PC-3 (cell line): ENCODE results near the gene DSC2. TPM values are rescaled to one million over a fixed set of nuclear protein-coding genes. Genes with fewer than 3 reads are reported as not detected.

Experiments used
- ATAC-seq: fragments of 200-7000 bp; cut with Tn5 transposase; 2 replicates; pipeline ENCODE4 v1.9.1; 2020; ENCODE audit warnings: mild to moderate bottlenecking, moderate library complexity
- BruUV-seq: library from RNA; stranded (reverse); fragments of 400-500 nt; replicated peaks from 2 replicates; lab custom pipeline; 2021; lab: Mats Ljungman, UMichigan
- CTCF ChIA-PET: fragments of 300-600 bp; sonication (Branson Sonifier 250); formaldehyde crosslinking; loops from one replicate; lab custom pipeline; 2022; ENCODE audit warnings: antibody characterized with exemption; lab: Charles Lee
- POLR2A ChIA-PET: fragments of 300-600 bp; sonication (Branson Sonifier 250); formaldehyde crosslinking; loops from one replicate; lab custom pipeline; 2022; ENCODE audit warnings: antibody characterized with exemption; ENCODE audit not compliant: unreplicated experiment; lab: Charles Lee
- DNase-seq: peaks from one replicate; pipeline ENCODE4 v3.0.0-alpha.2; 2015
- H2AFZ ChIP-seq: fragments of 300-600 bp; sonication (generic); 2 replicates; pipeline ENCODE4 v1.6.0; 2016; ENCODE audit warnings: antibody characterized with exemption, low read length
- H3F3A ChIP-seq: fragments of 300-600 bp; sonication (generic); one replicate; pipeline ENCODE4 v1.6.0; 2017; ENCODE audit warnings: antibody characterized with exemption, low read length, control low read depth, mild to moderate bottlenecking; ENCODE audit not compliant: unreplicated experiment
- H3K27ac ChIP-seq: fragments of 300-600 bp; sonication (generic); 2 replicates; pipeline ENCODE4 v1.5.1; 2016; ENCODE audit warnings: mild to moderate bottlenecking, low read length
- H3K27me3 ChIP-seq: fragments of 300-600 bp; sonication (generic); 2 replicates; pipeline ENCODE4 v1.6.1; 2016; ENCODE audit warnings: low read length, mixed read lengths
- H3K36me3 ChIP-seq: fragments of 300-600 bp; sonication (generic); 2 replicates; pipeline ENCODE4 v1.6.1; 2016; ENCODE audit warnings: low read depth, mixed run types, low read length, mixed read lengths
- H3K4me1 ChIP-seq: fragments of 300-600 bp; sonication (generic); 2 replicates; pipeline ENCODE4 v1.5.1; 2016; ENCODE audit warnings: low read length; ENCODE audit not compliant: insufficient read depth
- H3K4me2 ChIP-seq: fragments of 300-600 bp; sonication (generic); 2 replicates; pipeline ENCODE4 v1.6.0; 2016; ENCODE audit warnings: low read length
- H3K4me3 ChIP-seq: fragments of 300-600 bp; sonication (generic); 2 replicates; pipeline ENCODE4 v1.5.1; 2016; ENCODE audit warnings: mild to moderate bottlenecking, low read length, mixed read lengths
- H3K79me2 ChIP-seq: fragments of 300-600 bp; sonication (generic); 2 replicates; pipeline ENCODE4 v1.6.1; 2017; ENCODE audit warnings: low read length, mixed read lengths
- H3K9ac ChIP-seq: fragments of 300-600 bp; sonication (generic); 2 replicates; pipeline ENCODE4 v1.6.0; 2016; ENCODE audit warnings: mild to moderate bottlenecking, low read length
- H3K9me2 ChIP-seq: fragments of 300-600 bp; sonication (generic); replicated peaks from 2 replicates; pipeline ENCODE4 v1.6.1; 2016; ENCODE audit warnings: mixed run types, low read length, mixed read lengths
- H3K9me3 ChIP-seq: fragments of 300-600 bp; sonication (generic); 2 replicates; pipeline ENCODE4 v1.6.1; 2016; ENCODE audit warnings: low read length, mixed read lengths
- H4K20me1 ChIP-seq: fragments of 300-600 bp; sonication (generic); 2 replicates; pipeline ENCODE4 v1.6.1; 2016; ENCODE audit warnings: low read length, mixed read lengths
- EZH2 ChIP-seq: fragments of 300-600 bp; sonication (generic); IDR thresholded peaks from one replicate; pipeline ENCODE4 v1.6.1; 2017; ENCODE audit warnings: antibody characterized with exemption, mild to moderate bottlenecking, low read length; ENCODE audit not compliant: unreplicated experiment
- EZH2phosphoT487 ChIP-seq: fragments of 300-600 bp; sonication (generic); IDR thresholded peaks from 2 replicates; pipeline ENCODE4 v1.6.1; 2018; ENCODE audit warnings: mild to moderate bottlenecking, antibody characterized with exemption, low read length, borderline replicate concordance
- intact Hi-C: fragments of 100-400 bp; cut with micrococcal nuclease; formaldehyde crosslinking; loops from 2 replicates; pipeline ENCODE4 v1.9.0; 2023
- total RNA-seq: library from RNA; depleted of rRNA; stranded (reverse); fragments of >200 nt; gene quantifications from 2 replicates; pipeline ENCODE4 v1.2.3, GENCODE V29; 2014
- TF ChIP-seq, protein P1 (sequence below): fragments of 300-600 bp; sonication (generic); conservative IDR thresholded peaks from 2 replicates; pipeline ENCODE4 v1.5.1; 2017; ENCODE audit warnings: antibody characterized with exemption, low read depth, mild to moderate bottlenecking, low read length

DSC2 gene
- total RNA-seq, 1 experiment from 2014 or later: 4.8 TPM

DNA sequence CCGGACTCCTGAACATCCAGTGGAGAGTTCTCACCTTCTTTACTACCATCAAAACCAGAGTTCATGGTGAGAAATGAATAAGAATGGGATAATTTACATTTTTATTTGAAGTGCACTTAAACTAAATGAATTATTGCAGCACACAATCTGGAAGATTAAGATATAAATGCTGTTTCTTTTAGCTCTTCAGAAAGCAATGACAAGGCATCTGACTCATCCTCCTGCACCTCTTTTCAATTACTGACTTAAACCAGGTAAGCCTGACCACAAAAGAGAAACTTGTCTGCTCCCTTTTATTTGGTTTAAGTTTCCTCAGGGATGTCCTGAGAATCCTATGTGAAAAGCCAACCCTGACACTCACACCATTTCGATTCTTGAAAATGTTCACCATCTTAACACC lies 720 bp upstream of the DSC2 start:
- Histone ChIP-seq H3K9me2 (no peaks in the 10 kb centered on the region), H3K9ac (peak overlapping the region; percentile 80; the same call in 1 of the 2 replicates), H3K79me2 (peaks cover 14% of the 10 kb centered on the region), H3K4me2 (peak overlapping the region; percentile 86), H3K9me3 (no peaks in the 10 kb centered on the region), H3K4me1 (peaks cover 65% of the 10 kb centered on the region), H4K20me1 (no peaks in the 10 kb centered on the region), H3K27ac (peak overlapping the region; percentile 86), H2AFZ (no peak overlapping the region), H3K4me3 (peak overlapping the region; percentile 72), H3F3A (no peaks in the 10 kb centered on the region), H3K27me3 (no peaks in the 10 kb centered on the region), H3K36me3 (no peaks in the 10 kb centered on the region)
- TF ChIP-seq, protein P1, sequence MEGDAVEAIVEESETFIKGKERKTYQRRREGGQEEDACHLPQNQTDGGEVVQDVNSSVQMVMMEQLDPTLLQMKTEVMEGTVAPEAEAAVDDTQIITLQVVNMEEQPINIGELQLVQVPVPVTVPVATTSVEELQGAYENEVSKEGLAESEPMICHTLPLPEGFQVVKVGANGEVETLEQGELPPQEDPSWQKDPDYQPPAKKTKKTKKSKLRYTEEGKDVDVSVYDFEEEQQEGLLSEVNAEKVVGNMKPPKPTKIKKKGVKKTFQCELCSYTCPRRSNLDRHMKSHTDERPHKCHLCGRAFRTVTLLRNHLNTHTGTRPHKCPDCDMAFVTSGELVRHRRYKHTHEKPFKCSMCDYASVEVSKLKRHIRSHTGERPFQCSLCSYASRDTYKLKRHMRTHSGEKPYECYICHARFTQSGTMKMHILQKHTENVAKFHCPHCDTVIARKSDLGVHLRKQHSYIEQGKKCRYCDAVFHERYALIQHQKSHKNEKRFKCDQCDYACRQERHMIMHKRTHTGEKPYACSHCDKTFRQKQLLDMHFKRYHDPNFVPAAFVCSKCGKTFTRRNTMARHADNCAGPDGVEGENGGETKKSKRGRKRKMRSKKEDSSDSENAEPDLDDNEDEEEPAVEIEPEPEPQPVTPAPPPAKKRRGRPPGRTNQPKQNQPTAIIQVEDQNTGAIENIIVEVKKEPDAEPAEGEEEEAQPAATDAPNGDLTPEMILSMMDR: no peak
- TF ChIP-seq EZH2 (no peak), EZH2phosphoT487 (no peak)
- BruUV-seq: no TSS peak
- ChIA-PET CTCF (interaction anchor here (0.6 kb wide), 1 partner anchor 62 kb away, joined by 3 read pairs; no protein-coding TSS in a partner anchor), POLR2A (no interaction called here)
- intact Hi-C loops: loop anchor here (2.0 kb wide), 2 partner anchors 96 to 104 kb away; no protein-coding TSS in a partner anchor
- no peak; the same call in 1 of the 2 replicates for ATAC-seq
- peak; percentile 45 for DNase-seq

DNA sequence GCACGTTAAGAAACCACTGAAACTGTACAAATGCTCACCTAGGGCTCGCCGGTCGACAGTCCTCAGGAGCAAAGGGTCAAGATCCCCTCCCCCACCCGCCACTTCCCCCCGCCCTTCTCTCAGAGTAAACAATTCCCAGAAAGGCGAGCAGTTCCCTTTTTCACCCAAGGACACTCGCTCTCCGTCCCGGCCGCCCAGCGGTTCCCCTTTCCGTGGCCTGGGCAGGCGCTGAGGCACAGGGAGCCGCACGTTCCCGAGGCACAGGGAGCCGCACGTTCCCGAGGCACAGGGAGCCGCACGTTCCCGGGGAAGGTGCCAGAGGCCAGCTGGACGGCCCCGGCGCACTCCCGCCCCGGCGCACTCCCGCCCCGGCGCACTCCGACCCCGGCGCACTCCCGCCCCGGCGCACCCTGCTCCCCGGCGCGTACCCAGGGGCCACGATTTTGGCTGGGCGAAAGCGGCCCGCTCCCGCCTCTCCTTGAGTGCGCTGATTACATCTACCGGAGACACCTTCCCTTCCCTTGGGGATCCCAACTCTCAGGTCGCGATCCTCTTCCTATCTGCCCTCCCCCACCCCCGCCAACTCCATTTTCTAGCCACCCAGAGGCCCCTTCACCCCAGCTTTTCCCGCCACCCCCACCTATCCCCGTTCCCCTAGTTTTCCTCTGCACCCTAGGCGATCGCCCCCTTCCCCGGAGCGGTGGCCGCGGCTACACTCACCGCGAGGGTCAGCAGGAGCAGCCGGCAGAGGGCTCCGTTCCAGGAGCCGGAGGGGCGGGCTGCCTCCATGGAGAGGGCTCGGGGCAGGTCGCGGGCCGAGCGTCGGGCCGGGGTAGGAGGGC lies 817 bp downstream of the DSC2 start:
- Histone ChIP-seq H4K20me1 (no peaks in the 10 kb centered on the region), H3K9me3 (no peaks in the 10 kb centered on the region), H3K4me1 (peaks cover 65% of the 10 kb centered on the region), H3K36me3 (no peaks in the 10 kb centered on the region), H2AFZ (peak overlapping the region; percentile 77), H3F3A (no peaks in the 10 kb centered on the region), H3K4me3 (peak overlapping the region; percentile 72), H3K4me2 (peak overlapping the region; percentile 86), H3K79me2 (peaks cover 18% of the 10 kb centered on the region), H3K9me2 (no peaks in the 10 kb centered on the region), H3K9ac (peak overlapping the region; percentile 80), H3K27me3 (no peaks in the 10 kb centered on the region), H3K27ac (peak overlapping the region; percentile 86)
- DNase-seq (peak; percentile 23), ATAC-seq (peak; percentile 7)
- no TSS peak for BruUV-seq
- TF ChIP-seq EZH2phosphoT487 (peak; percentile 72), EZH2 (no peak)
- TF ChIP-seq, protein P1: 0 out of 2 replicates have a peak, but pooled peaks have one; percentile 25
- intact Hi-C loops: loop anchor here (2.0 kb wide), 2 partner anchors 97 to 105 kb away; no protein-coding TSS in a partner anchor
- ChIA-PET POLR2A (interaction anchor here (0.6 kb wide), 2 partner anchors 60 to 842 kb away, joined by 4 read pairs; no protein-coding TSS in a partner anchor), CTCF (no interaction called here)
